Motor neuron (in vitro differentiated cells): ENCODE data around the gene BABAM2. TPM values are rescaled to one million over a fixed set of nuclear protein-coding genes. Genes with fewer than 3 reads are reported as not detected.
A peak's percentile ranks its signal among the peaks of the same experiment; 100 is the strongest.

Experiments used
- ATAC-seq, 8 experiments: fragments of 200-7000 bp; cut with Tn5 transposase; replicated peaks in 6 of 8; 2 replicates each; pipeline ENCODE4 v1.8.0; 2021; ENCODE audit warnings: mild to moderate bottlenecking in 8 of 8, moderate library complexity in 8 of 8
- H3K27ac ChIP-seq, 2 donors: fragments of 250-450 bp; sonication (Bioruptor Pico); 2 replicates each; pipeline ENCODE4 v1.9.0; 2021; ENCODE audit warnings: antibody characterized with exemption in 2 of 2, mild to moderate bottlenecking in 2 of 2, moderate library complexity in 1 of 2
- H3K4me1 ChIP-seq, 2 donors: fragments of 250-450 bp; sonication (Bioruptor Pico); replicated peaks in 1 of 2; 2 replicates each; pipeline ENCODE4 v1.6.1; 2021; ENCODE audit warnings: antibody characterized with exemption in 2 of 2, mild to moderate bottlenecking in 2 of 2, moderate library complexity in 1 of 2
- H3K4me3 ChIP-seq, 5 donors: fragments of 250-450 bp; sonication (Bioruptor Pico); 2 replicates each; pipeline ENCODE4 v1.9.0; 2021; ENCODE audit warnings: antibody characterized with exemption in 5 of 5, mild to moderate bottlenecking in 5 of 5, moderate library complexity in 4 of 5
- WGBS, 10 experiments: fragments of 450-650 bp; shearing (Covaris generic); methylation state at CpG; one replicate each; pipeline ENCODE4 v1.0.0; 2022; 5-methylcytosine and 5-hydroxymethylcytosine counted together
- in situ Hi-C, 9 experiments: fragments of 400-800 bp; cut with MboI; loops; one replicate each; pipeline ENCODE4 v1.15.0; 2021; ENCODE audit warnings: low sequenced_read_pairs in 9 of 9, low pct_unique_long_range_greater_than_20kb in 2 of 9; ENCODE audit not compliant: unreplicated experiment in 9 of 9
- total RNA-seq, 8 experiments: library from RNA; unstranded; fragments of 300-600 nt; gene quantifications; 2 replicates each; pipeline versions ENCODE4 v1.2.3 to v1.2.4, GENCODE V29; 2022

BABAM2 gene
- total RNA-seq, 8 experiments from 2014 or later, result 16.4 to 110 (median 36.4) TPM

DNA sequence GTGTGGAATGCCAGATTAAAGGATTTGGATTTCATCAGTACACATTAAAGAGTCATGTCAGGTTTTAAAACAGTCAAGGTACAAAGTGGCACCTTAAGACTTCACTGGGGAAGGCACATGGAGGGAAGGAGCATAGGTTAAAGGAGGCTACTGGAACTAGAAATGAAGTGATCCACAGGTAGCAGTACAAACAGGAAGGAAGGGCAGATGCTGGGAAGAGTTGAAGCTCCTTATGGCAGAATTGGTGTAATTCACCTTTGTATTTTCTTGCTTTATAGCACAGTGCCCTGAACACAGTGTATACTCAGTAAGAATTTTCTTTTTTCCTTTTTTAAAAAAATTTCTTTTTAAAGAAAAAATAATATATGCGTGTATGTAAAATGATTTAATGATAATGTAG lies 177.1 kb downstream of the BABAM2 start:
- H3K4me3 ChIP-seq, result no peak overlapping the region
- no peak for ATAC-seq
- H3K27ac ChIP-seq, result no peak overlapping the region
- 83 to 100% (median 100%) methylated on average over 1 of the region's 1 CpG; no CpG with 5 or more reads in 1 of the 10 experiments for WGBS, 10 experiments
- peaks cover 0 to 5% of the 10 kb centered on the region in 2 donors for H3K4me1 ChIP-seq
- in situ Hi-C loops, result no loop called here

DNA sequence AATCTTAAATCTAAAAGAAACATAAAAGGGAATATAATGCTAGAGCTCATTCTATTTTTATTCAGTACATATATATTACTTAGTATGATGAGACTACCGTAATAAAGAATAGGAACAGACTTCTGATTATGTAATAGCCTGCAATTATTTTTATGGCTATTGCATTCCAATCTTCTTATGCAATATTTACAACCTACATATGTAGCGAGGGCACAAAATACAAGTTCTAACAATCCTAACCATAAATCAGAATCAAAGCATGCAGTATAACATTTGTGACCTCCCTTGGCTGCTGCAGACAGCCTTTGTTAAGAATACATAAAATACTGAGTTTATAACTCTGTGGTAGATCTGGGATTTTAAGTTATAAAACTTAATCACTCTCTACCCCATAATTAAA lies 177.6 kb downstream of the BABAM2 start:
- no peak overlapping the region for H3K4me3 ChIP-seq
- no peak overlapping the region for H3K27ac ChIP-seq
- peaks cover 0 to 5% of the 10 kb centered on the region in 2 donors for H3K4me1 ChIP-seq
- in situ Hi-C loops, result no loop called here
- 11 to 100% (median 79%) methylated on average over 1 to 2 of the region's 2 CpGs for WGBS, 10 experiments
- peak in 2 of 8 experiments; percentile 55 to 76 for ATAC-seq

DNA sequence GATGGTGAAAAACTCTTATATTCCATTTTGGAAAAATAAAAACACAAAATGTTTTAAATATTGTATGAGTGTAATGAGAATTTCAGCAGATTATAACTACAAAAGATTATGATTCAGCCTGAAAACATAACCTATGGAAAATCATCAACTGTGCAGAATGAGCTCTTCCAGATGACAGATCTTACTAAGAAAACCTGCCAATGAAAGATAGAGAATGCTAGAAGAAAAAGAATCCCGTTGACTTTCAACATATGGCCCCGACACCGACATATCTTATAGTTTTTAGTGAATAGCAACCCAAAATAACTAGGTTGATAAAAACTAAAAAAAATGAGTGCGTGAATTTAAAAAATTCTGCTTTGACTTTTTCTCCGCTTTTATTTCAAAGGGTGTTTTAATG lies 178.0 kb downstream of the BABAM2 start:
- no peak overlapping the region for H3K27ac ChIP-seq
- H3K4me3 ChIP-seq, result no peak overlapping the region
- no peak for ATAC-seq
- in situ Hi-C loops, result no loop called here
- H3K4me1 ChIP-seq, result peaks cover 0 to 5% of the 10 kb centered on the region in 2 donors
- WGBS, 10 experiments, result 83 to 100% (median 94%) methylated on average over 3 to 5 of the region's 5 CpGs; no CpG with 5 or more reads in 1 of the 10 experiments

DNA sequence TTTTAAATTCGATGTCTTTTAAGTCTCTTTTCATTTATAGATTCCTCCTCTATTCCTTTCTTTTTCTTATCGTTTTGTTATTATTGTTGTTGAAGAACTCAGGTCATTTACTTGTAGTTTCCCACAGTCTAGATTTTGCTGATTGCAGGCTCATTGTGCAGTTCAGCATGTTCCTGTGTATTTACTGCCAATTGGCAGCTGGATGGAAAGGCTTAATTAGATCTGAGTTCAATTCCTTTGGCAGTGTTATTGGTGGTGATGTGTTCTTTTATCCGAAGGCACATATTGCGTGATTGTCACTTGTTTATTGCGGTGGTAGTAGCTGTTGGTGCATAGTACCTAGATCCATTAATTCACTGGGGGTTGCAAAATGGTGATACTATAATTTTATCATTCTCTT lies 180.7 kb downstream of the BABAM2 start:
- no peak overlapping the region for H3K4me3 ChIP-seq
- peaks cover 0 to 5% of the 10 kb centered on the region in 2 donors for H3K4me1 ChIP-seq
- ATAC-seq, result no peak
- WGBS, 10 experiments, result 40 to 80% (median 66%) methylated on average over 1 to 5 of the region's 5 CpGs
- no peak overlapping the region for H3K27ac ChIP-seq
- in situ Hi-C loops, result no loop called here

DNA sequence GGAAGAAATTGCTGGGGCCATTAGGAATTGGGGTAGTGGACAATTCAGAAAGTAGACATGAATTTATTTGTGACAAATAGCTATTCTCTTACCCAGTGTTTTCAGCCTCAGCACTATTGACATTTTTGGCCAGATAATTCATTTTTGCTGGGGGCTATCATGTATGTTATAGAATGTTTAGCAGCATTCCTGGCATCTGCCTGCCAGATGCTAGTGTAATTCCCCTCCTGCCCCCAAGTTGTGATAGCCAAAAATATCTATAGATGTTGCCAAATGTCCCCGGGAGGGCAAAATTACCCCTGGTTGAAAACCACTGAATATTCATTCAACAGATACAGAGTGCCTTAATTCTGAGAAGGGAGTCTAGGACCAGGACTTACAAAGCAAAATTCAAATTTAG lies 183.6 kb downstream of the BABAM2 start:
- no peak overlapping the region for H3K27ac ChIP-seq
- H3K4me3 ChIP-seq, result no peak overlapping the region
- peak in 1 of 8 experiments; percentile 84 for ATAC-seq
- in situ Hi-C loops, result no loop called here
- 0 to 100% (median 42%) methylated on average over 1 of the region's 1 CpG; no CpG with 5 or more reads in 4 of the 10 experiments for WGBS, 10 experiments
- no peaks in the 10 kb centered on the region for H3K4me1 ChIP-seq

DNA sequence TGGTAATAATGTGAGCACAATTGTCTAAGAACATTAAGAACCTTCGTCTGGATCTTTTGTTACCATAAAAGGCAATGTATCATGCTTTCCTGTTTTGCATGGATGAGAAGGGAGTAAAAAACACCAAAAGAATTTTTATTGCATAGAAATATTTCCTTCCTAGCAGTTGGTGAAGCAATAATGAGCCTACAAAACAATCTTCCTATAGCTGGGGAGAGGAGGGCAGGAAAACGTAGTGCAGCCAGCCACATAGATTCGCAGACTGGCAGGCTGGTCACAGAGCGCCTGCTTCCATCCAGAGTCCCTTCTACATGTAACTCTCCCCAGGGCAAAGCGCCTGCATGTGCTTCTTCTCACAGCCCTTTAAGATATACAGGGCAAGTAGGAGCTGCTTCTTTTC lies 190.4 kb downstream of the BABAM2 start:
- WGBS, 10 experiments, result 57 to 83% (median 71%) methylated on average over 1 to 5 of the region's 5 CpGs; no CpG with 5 or more reads in 2 of the 10 experiments
- H3K4me1 ChIP-seq, result no peaks in the 10 kb centered on the region
- H3K27ac ChIP-seq, result no peak overlapping the region
- in situ Hi-C loops, result no loop called here
- ATAC-seq, result peak in 4 of 8 experiments; percentile 16 to 92 (median 64)
- no peak overlapping the region for H3K4me3 ChIP-seq

DNA sequence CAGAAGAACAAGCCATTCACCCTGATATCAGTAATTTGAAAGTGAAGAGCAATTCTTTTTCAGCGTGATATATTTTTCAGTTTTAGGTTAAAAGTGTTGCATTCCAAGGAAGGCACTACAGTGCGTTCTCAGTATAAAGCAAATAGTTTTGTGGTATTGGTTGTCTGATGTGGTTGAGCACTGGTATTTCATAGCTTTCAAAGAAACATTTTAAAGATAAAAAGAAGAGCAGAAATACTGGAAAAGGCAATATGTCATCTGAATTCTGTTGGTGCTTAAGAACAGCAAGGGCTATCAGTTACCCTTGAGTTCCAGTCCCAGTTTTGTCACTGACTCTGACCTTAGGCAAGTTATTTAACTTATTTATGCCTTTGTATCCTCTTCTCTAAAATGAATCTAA lies 191.6 kb downstream of the BABAM2 start:
- no peak overlapping the region for H3K4me3 ChIP-seq
- no peaks in the 10 kb centered on the region for H3K4me1 ChIP-seq
- in situ Hi-C loops, result no loop called here
- no peak overlapping the region for H3K27ac ChIP-seq
- WGBS, 10 experiments, result 83 to 100% (median 94%) methylated on average over 1 to 2 of the region's 2 CpGs; no CpG with 5 or more reads in 1 of the 10 experiments
- ATAC-seq, result no peak

DNA sequence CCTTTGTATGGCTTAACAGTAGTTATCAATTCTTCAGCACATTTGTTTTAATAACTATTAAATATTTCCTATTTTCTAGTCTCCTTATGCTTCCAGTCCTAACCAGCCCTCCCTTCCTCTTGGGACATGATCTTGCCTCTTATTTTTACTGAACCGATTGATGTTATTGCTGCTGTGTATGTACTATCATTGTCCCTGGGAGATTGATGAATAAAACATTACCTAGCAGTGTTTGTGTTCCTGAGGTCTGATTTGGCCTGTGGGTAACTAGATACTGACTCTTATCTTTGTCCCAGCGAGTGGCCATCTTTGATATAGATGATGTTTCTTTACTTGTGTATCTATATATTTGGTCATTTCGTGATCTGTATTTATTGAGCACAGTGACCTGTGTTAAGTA lies 192.9 kb downstream of the BABAM2 start:
- Histone ChIP-seq H3K27ac (no peak overlapping the region), H3K4me1 (no peaks in the 10 kb centered on the region), H3K4me3 (no peak overlapping the region)
- peak in 1 of 8 experiments; percentile 63 for ATAC-seq
- in situ Hi-C loops, result no loop called here
- WGBS, 10 experiments, result 50 to 100% (median 89%) methylated on average over 1 to 3 of the region's 3 CpGs

DNA sequence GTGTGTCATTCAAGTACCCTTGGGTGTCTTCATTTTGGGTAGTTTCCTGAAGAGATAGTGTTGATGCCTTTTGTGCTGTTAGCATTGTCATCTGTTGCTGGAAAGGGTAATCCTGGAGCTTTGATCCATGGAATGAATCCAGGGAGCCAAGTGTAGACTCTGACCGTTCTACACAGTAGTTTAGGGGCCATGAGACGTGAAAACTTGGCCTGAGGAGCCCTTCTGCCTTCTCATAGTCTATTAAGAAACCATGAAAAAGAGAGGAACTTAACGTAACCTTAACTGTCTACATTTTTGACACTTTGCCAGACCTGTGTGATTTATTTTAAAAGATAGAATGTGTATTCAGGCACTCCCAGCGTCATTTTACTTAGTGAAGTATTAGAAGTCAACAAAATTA lies 194.0 kb downstream of the BABAM2 start:
- Histone ChIP-seq H3K4me1 (no peaks in the 10 kb centered on the region), H3K27ac (no peak overlapping the region), H3K4me3 (no peak overlapping the region)
- ATAC-seq, result no peak
- 40 to 100% (median 73%) methylated on average over 1 to 4 of the region's 4 CpGs for WGBS, 10 experiments
- in situ Hi-C loops, result no loop called here

DNA sequence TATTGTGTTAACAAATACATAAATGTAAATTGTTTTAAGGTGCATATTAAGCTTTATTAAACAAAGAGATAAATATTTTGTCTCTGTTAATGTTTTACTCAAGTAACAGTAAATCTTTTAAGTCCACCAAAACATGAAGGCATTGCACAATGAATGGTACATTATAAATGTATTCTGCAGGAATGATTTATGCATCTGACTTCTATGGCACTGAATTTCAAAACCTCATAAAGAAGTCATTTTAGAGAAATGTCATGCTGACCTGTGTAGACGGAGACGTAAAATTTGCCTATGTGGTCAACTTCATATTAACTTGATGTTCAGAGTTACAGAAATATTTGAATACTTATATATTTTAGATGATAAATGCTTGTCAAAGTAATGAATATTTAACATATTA lies 194.7 kb downstream of the BABAM2 start:
- Histone ChIP-seq H3K27ac (no peak overlapping the region), H3K4me1 (no peaks in the 10 kb centered on the region), H3K4me3 (no peak overlapping the region)
- no peak for ATAC-seq
- 70 to 100% (median 96%) methylated on average over 1 to 2 of the region's 2 CpGs; no CpG with 5 or more reads in 2 of the 10 experiments for WGBS, 10 experiments
- in situ Hi-C loops, result no loop called here

DNA sequence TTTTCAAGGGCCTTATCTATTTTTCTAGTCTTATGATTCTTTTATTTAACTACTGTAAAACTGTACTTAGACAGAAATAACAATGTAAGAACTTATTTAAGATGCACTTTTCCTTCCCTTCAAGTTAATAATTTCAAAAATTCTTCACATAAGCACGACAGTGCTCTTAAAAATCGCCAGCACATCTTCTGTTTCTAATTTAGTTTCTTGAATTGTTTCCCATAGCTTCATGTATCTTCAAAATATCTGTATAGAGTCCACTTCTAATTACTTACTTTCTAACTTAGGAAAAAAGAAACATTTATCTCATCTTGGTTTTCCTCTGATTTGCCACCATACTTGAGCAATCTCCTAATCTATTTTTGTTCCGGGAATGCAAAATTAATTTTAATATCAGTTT lies 196.1 kb downstream of the BABAM2 start:
- WGBS, 10 experiments, result 6 to 100% (median 93%) methylated on average over 1 to 3 of the region's 3 CpGs; no CpG with 5 or more reads in 1 of the 10 experiments
- no peaks in the 10 kb centered on the region for H3K4me1 ChIP-seq
- H3K4me3 ChIP-seq, result no peak overlapping the region
- no peak for ATAC-seq
- H3K27ac ChIP-seq, result no peak overlapping the region
- in situ Hi-C loops, result no loop called here

DNA sequence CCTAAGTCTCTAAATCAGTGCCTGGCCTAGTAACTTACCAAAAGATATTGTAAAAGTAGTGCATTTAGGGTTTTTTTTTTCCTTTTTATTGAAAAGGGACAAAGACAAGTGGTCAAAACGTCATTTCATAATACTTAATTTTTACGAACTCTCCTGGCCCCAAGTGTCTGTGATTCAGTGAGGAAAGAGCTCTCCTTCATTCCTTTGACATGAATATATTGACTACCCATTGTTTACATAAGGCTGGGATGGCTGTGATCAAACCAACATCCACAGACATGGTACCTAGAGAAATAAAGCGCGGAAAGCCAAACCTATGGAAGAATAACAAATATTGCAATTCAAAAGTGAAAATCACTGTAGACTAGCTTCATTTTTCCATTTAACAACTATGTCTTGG lies 198.4 kb downstream of the BABAM2 start:
- H3K4me3 ChIP-seq, result no peak overlapping the region
- no peak for ATAC-seq
- H3K4me1 ChIP-seq, result no peaks in the 10 kb centered on the region
- 49 to 100% (median 85%) methylated on average over 1 to 4 of the region's 4 CpGs for WGBS, 10 experiments
- no peak overlapping the region for H3K27ac ChIP-seq
- in situ Hi-C loops, result no loop called here

DNA sequence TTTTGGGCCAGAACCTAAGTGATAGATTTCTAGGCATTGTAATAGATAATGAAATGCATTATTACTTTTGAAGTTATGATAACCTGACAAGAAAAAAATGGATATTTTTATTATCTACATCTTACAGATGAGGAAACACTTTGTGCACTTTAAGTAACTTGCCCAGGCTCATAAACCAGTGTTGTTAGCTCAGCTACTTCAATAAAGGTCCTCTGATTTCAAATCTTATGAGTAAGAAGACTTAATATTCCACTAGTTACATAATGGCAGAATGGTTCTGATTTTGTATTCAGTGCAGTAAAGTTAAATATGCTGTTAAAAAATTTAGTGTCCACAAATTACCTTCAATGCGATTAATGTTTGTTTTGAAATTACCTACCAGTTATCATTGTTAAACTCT lies 199.0 kb downstream of the BABAM2 start:
- no peak overlapping the region for H3K4me3 ChIP-seq
- ATAC-seq, result no peak
- in situ Hi-C loops, result no loop called here
- H3K27ac ChIP-seq, result no peak overlapping the region
- 83 to 100% (median 92%) methylated on average over 1 of the region's 1 CpG; no CpG with 5 or more reads in 1 of the 10 experiments for WGBS, 10 experiments
- H3K4me1 ChIP-seq, result no peaks in the 10 kb centered on the region

DNA sequence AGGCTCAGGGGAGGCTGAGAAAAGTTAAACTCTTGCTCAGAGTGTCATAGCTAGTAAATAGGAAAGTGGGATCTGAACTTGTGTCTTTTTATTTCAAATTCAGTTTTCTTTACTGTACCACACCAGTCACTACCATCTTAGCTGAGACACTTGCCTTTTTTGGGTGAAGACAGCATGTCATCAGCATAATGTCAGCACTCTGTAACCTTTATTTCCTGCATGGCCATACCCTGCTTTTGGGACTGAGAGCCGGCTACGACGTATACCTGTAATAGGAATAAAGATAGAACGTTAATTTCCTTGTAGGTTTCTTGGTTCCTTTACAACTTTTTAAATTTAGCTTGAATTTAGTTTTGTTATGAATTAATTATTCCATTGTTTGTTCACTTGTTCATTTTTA lies 202.8 kb downstream of the BABAM2 start:
- ATAC-seq, result no peak
- 83 to 100% (median 96%) methylated on average over 3 to 4 of the region's 4 CpGs; no CpG with 5 or more reads in 3 of the 10 experiments for WGBS, 10 experiments
- Histone ChIP-seq H3K27ac (no peak overlapping the region), H3K4me3 (no peak overlapping the region), H3K4me1 (no peaks in the 10 kb centered on the region)
- in situ Hi-C loops, result no loop called here
